HepG2 (cell line): ENCODE results near the gene SPNS1. TPM values are rescaled to one million over a fixed set of nuclear protein-coding genes. Genes with fewer than 3 reads are reported as not detected.

Experiments
- ESRRA ChIP-seq: sonication (generic); formaldehyde crosslinking; IDR thresholded peaks from 2 replicates; pipeline ENCODE4 v1.5.1; 2020; ENCODE audit warnings: mild to moderate bottlenecking, low read depth, missing genetic modification reagents
- NBN ChIP-seq: fragments of 450-650 bp; conservative IDR thresholded peaks from 2 replicates; pipeline ENCODE4 v1.6.1; 2017
- PPARG ChIP-seq: conservative IDR thresholded peaks from 2 replicates; pipeline ENCODE4 v1.6.1; 2016; ENCODE audit warnings: missing biosample characterization, missing genetic modification reagents
- PTBP1 ChIP-seq: fragments of 200-400 bp; formaldehyde crosslinking; IDR thresholded peaks from 2 replicates; pipeline ENCODE4 v1.6.1; 2018; ENCODE audit warnings: low read length, low read depth; ENCODE audit not compliant: poor library complexity, severe bottlenecking
- SIN3B ChIP-seq: fragments of 150-350 bp; IDR thresholded peaks from 2 replicates; pipeline ENCODE4 v1.6.1; 2014; ENCODE audit warnings: low read length
- TAF1 ChIP-seq: sonication (generic); formaldehyde crosslinking; IDR thresholded peaks from 2 replicates; pipeline ENCODE4 v1.4.0; 2020; ENCODE audit warnings: missing genetic modification reagents
- ZNF24 ChIP-seq: fragments of 450-650 bp; IDR thresholded peaks from 2 replicates; pipeline ENCODE4 v1.6.1; 2017; ENCODE audit warnings: antibody characterized with exemption, mild to moderate bottlenecking
- ZNF333 ChIP-seq: sonication (generic); formaldehyde crosslinking; IDR thresholded peaks from 2 replicates; pipeline ENCODE4 v1.4.0; 2020; ENCODE audit warnings: mild to moderate bottlenecking, missing genetic modification reagents, borderline replicate concordance
- ZNF484 ChIP-seq: sonication (generic); formaldehyde crosslinking; IDR thresholded peaks from 2 replicates; pipeline ENCODE4 v1.5.1; 2020; ENCODE audit warnings: mild to moderate bottlenecking, low read depth, missing genetic modification reagents, borderline replicate concordance
- ZNF75D ChIP-seq: sonication (generic); formaldehyde crosslinking; IDR thresholded peaks from 2 replicates; pipeline ENCODE4 v1.8.1; 2023; ENCODE audit warnings: missing genetic modification reagents, mild to moderate bottlenecking, borderline replicate concordance
- ZNF891 ChIP-seq: sonication (generic); formaldehyde crosslinking; IDR thresholded peaks from 2 replicates; pipeline ENCODE4 v1.5.0; 2020; ENCODE audit warnings: mild to moderate bottlenecking, missing genetic modification reagents
- ZSCAN22 ChIP-seq: sonication (generic); formaldehyde crosslinking; IDR thresholded peaks from 2 replicates; pipeline ENCODE4 v1.4.0; 2020; ENCODE audit warnings: mild to moderate bottlenecking, missing genetic modification reagents
- polyA plus RNA-seq, 8 experiments: library from polyadenylated mRNA; depleted of rRNA in 3 of 8; stranded (reverse) in 7 of 8; unstranded in 1 of 8; fragments of >200 nt; fragmentation: Illumina TruSeq in 4 of 8; extraction: Trizol in 4 of 8; gene quantifications; 2 replicates each; pipeline versions ENCODE4 v1.2.1 to v1.2.3, GENCODE V29; 2011 to 2016; ENCODE audit warnings: low read depth in 4 of 8, missing spikeins in 1 of 8, mixed read lengths in 1 of 8; ENCODE audit not compliant: insufficient read depth in 1 of 8
- total RNA-seq, 5 experiments: library from RNA; depleted of rRNA; stranded (reverse); fragments of >200 nt; fragmentation: Illumina TruSeq; extraction: Trizol; gene quantifications; 2 replicates each; pipeline ENCODE4 v1.2.3, GENCODE V29; 2016; ENCODE audit warnings: low read depth in 1 of 5
- TF ChIP-seq, protein P1 (sequence below): IDR thresholded peaks from 2 replicates; pipeline ENCODE4 v1.6.1; 2016
- TF ChIP-seq, protein P2 (sequence below): sonication (generic); formaldehyde crosslinking; IDR thresholded peaks from 2 replicates; pipeline ENCODE4 v1.4.0; 2020; ENCODE audit warnings: missing genetic modification reagents, borderline replicate concordance
- TF ChIP-seq, protein P3 (sequence below): sonication (generic); formaldehyde crosslinking; IDR thresholded peaks from 2 replicates; pipeline ENCODE4 v1.4.0; 2020; ENCODE audit warnings: missing genetic modification reagents
- TF ChIP-seq, protein P4 (sequence below): sonication (generic); formaldehyde crosslinking; IDR thresholded peaks from 2 replicates; pipeline ENCODE4 v1.9.0; 2021; ENCODE audit warnings: missing genetic modification reagents, mild to moderate bottlenecking, borderline replicate concordance

Gene SPNS1
- total and polyA plus RNA-seq, 2 of the 13 experiments (the other 11 are each of a cell fraction or from before 2014, with no cell fraction given), result 25.6 to 38.8 TPM

GRCh38 chr16:28925386-28926228 lies 49.0 kb upstream of the SPNS1 start (continued):
- TF ChIP-seq, protein P1, sequence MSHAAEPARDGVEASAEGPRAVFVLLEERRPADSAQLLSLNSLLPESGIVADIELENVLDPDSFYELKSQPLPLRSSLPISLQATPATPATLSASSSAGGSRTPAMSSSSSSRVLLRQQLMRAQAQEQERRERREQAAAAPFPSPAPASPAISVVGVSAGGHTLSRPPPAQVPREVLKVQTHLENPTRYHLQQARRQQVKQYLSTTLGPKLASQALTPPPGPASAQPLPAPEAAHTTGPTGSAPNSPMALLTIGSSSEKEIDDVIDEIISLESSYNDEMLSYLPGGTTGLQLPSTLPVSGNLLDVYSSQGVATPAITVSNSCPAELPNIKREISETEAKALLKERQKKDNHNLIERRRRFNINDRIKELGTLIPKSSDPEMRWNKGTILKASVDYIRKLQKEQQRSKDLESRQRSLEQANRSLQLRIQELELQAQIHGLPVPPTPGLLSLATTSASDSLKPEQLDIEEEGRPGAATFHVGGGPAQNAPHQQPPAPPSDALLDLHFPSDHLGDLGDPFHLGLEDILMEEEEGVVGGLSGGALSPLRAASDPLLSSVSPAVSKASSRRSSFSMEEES (CRISPR knock-in tag), result 0 out of 2 replicates have a peak, but pooled peaks have one; percentile 17
- TF ChIP-seq ZNF333, result no peak
- no peak for TF ChIP-seq PTBP1
- TF ChIP-seq NBN, result no peak
- peak; percentile 85; the same call in 1 of the 2 replicates for TF ChIP-seq ESRRA (CRISPR knock-in tag)
- no peak for TF ChIP-seq ZNF484
- no peak for TF ChIP-seq PPARG (CRISPR knock-in tag)
- TF ChIP-seq ZNF891 (CRISPR knock-in tag), result 0 out of 2 replicates have a peak, but pooled peaks have one; percentile 11
- TF ChIP-seq ZNF75D (CRISPR knock-in tag), result no peak
- TF ChIP-seq ZSCAN22 (CRISPR knock-in tag), result no peak
- TF ChIP-seq, protein P2, sequence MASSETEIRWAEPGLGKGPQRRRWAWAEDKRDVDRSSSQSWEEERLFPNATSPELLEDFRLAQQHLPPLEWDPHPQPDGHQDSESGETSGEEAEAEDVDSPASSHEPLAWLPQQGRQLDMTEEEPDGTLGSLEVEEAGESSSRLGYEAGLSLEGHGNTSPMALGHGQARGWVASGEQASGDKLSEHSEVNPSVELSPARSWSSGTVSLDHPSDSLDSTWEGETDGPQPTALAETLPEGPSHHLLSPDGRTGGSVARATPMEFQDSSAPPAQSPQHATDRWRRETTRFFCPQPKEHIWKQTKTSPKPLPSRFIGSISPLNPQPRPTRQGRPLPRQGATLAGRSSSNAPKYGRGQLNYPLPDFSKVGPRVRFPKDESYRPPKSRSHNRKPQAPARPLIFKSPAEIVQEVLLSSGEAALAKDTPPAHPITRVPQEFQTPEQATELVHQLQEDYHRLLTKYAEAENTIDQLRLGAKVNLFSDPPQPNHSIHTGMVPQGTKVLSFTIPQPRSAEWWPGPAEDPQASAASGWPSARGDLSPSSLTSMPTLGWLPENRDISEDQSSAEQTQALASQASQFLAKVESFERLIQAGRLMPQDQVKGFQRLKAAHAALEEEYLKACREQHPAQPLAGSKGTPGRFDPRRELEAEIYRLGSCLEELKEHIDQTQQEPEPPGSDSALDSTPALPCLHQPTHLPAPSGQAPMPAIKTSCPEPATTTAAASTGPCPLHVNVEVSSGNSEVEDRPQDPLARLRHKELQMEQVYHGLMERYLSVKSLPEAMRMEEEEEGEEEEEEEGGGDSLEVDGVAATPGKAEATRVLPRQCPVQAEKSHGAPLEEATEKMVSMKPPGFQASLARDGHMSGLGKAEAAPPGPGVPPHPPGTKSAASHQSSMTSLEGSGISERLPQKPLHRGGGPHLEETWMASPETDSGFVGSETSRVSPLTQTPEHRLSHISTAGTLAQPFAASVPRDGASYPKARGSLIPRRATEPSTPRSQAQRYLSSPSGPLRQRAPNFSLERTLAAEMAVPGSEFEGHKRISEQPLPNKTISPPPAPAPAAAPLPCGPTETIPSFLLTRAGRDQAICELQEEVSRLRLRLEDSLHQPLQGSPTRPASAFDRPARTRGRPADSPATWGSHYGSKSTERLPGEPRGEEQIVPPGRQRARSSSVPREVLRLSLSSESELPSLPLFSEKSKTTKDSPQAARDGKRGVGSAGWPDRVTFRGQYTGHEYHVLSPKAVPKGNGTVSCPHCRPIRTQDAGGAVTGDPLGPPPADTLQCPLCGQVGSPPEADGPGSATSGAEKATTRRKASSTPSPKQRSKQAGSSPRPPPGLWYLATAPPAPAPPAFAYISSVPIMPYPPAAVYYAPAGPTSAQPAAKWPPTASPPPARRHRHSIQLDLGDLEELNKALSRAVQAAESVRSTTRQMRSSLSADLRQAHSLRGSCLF (CRISPR knock-in tag), result no peak
- TF ChIP-seq SIN3B, result no peak
- peak; percentile 66 for TF ChIP-seq TAF1
- TF ChIP-seq, protein P3, sequence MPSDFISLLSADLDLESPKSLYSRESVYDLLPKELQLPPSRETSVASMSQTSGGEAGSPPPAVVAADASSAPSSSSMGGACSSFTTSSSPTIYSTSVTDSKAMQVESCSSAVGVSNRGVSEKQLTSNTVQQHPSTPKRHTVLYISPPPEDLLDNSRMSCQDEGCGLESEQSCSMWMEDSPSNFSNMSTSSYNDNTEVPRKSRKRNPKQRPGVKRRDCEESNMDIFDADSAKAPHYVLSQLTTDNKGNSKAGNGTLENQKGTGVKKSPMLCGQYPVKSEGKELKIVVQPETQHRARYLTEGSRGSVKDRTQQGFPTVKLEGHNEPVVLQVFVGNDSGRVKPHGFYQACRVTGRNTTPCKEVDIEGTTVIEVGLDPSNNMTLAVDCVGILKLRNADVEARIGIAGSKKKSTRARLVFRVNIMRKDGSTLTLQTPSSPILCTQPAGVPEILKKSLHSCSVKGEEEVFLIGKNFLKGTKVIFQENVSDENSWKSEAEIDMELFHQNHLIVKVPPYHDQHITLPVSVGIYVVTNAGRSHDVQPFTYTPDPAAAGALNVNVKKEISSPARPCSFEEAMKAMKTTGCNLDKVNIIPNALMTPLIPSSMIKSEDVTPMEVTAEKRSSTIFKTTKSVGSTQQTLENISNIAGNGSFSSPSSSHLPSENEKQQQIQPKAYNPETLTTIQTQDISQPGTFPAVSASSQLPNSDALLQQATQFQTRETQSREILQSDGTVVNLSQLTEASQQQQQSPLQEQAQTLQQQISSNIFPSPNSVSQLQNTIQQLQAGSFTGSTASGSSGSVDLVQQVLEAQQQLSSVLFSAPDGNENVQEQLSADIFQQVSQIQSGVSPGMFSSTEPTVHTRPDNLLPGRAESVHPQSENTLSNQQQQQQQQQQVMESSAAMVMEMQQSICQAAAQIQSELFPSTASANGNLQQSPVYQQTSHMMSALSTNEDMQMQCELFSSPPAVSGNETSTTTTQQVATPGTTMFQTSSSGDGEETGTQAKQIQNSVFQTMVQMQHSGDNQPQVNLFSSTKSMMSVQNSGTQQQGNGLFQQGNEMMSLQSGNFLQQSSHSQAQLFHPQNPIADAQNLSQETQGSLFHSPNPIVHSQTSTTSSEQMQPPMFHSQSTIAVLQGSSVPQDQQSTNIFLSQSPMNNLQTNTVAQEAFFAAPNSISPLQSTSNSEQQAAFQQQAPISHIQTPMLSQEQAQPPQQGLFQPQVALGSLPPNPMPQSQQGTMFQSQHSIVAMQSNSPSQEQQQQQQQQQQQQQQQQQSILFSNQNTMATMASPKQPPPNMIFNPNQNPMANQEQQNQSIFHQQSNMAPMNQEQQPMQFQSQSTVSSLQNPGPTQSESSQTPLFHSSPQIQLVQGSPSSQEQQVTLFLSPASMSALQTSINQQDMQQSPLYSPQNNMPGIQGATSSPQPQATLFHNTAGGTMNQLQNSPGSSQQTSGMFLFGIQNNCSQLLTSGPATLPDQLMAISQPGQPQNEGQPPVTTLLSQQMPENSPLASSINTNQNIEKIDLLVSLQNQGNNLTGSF (CRISPR knock-in tag), result no peak
- TF ChIP-seq ZNF24, result no peak
- TF ChIP-seq, protein P4, sequence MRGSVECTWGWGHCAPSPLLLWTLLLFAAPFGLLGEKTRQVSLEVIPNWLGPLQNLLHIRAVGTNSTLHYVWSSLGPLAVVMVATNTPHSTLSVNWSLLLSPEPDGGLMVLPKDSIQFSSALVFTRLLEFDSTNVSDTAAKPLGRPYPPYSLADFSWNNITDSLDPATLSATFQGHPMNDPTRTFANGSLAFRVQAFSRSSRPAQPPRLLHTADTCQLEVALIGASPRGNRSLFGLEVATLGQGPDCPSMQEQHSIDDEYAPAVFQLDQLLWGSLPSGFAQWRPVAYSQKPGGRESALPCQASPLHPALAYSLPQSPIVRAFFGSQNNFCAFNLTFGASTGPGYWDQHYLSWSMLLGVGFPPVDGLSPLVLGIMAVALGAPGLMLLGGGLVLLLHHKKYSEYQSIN, result no peak
